HCT116 (cell line): ENCODE measurements around the gene MFSD1. TPM values are rescaled to one million over a fixed set of nuclear protein-coding genes. Genes with fewer than 3 reads are reported as not detected.

Source experiments
- ATAC-seq: fragments of 200-7000 bp; cut with Tn5 transposase; 2 replicates; pipeline ENCODE4 v1.9.1; 2020; ENCODE audit warnings: mild to moderate bottlenecking, moderate library complexity
- BruUV-seq: library from RNA; stranded (reverse); fragments of 400-500 nt; replicated peaks from 2 replicates; lab custom pipeline; 2021; lab: Mats Ljungman, UMichigan
- CTCF ChIA-PET: fragments of 300-600 bp; sonication (Branson Sonifier 250); formaldehyde crosslinking; loops from one replicate; lab custom pipeline; 2021; ENCODE audit warnings: antibody characterized with exemption; lab: Charles Lee
- POLR2A ChIA-PET: fragments of 300-600, 350-600 bp; sonication (Branson Sonifier 250); formaldehyde crosslinking; loops from one replicate; lab custom pipeline; 2021; ENCODE audit warnings: antibody characterized with exemption; lab: Charles Lee
- RAD21 ChIA-PET, 2 experiments: fragments of 300-600 bp; sonication (Branson Sonifier 250); formaldehyde crosslinking; loops; one replicate each; lab custom pipeline; 2023; ENCODE audit warnings: low total read pairs in 2 of 2; ENCODE audit not compliant: uncharacterized antibody in 2 of 2, unreplicated experiment in 2 of 2, low non-redundant PET in 1 of 2; lab: Charles Lee
- DNase-seq: peaks from one replicate; pipeline ENCODE4 v3.0.0-alpha.2; 2010; ENCODE audit warnings: low read depth, low spot score
- H2AFZ ChIP-seq: fragments of 200-600 bp; shearing (Covaris generic), sonication (generic); 2 replicates; pipeline ENCODE4 v1.6.1; 2017; ENCODE audit warnings: low read depth, mixed run types, mixed read lengths, antibody characterized with exemption, low read length; ENCODE audit not compliant: poor library complexity, severe bottlenecking
- H3K27ac ChIP-seq: 2 replicates; pipeline ENCODE4 v1.5.1; 2012; ENCODE audit warnings: low read depth, low read length
- H3K27me3 ChIP-seq: fragments of 200-600 bp; sonication (generic); 2 replicates; pipeline ENCODE4 v1.6.1; 2016; ENCODE audit warnings: mixed run types, low read length, mixed read lengths; ENCODE audit not compliant: insufficient read depth
- H3K36me3 ChIP-seq, 2 experiments: fragments of 200-500 bp in 1 of 2; fragments of 200-600 bp in 1 of 2; sonication (Bioruptor generic) in 1 of 2; sonication (generic) in 1 of 2; 2 replicates each; pipeline versions ENCODE4 v1.5.1 to v1.6.1; 2014 to 2016; ENCODE audit warnings: low read length in 2 of 2, inconsistent platforms in 1 of 2, mixed read lengths in 1 of 2, mixed run types in 1 of 2; ENCODE audit not compliant: insufficient read depth in 2 of 2, control insufficient read depth in 1 of 2
- H3K4me1 ChIP-seq, 2 experiments: fragments of 200-600 bp in 1 of 2; sonication (generic) in 1 of 2; 2 replicates each; pipeline versions ENCODE4 v1.5.1 to v1.6.1; 2012 to 2017; ENCODE audit warnings: low read length in 2 of 2, inconsistent platforms in 1 of 2, mild to moderate bottlenecking in 1 of 2, mixed read lengths in 1 of 2, mixed run types in 1 of 2, moderate library complexity in 1 of 2; ENCODE audit not compliant: insufficient read depth in 2 of 2, control insufficient read depth in 1 of 2
- H3K4me2 ChIP-seq: fragments of 200-600 bp; sonication (generic); 2 replicates; pipeline ENCODE4 v1.6.1; 2017; ENCODE audit warnings: mixed run types, low read length, mixed read lengths
- H3K4me3 ChIP-seq, 2 experiments: fragments of 200-600 bp in 1 of 2; sonication (generic) in 1 of 2; replicated peaks in 1 of 2; 2 replicates each; pipeline ENCODE4 v1.5.1; 2011 to 2016; ENCODE audit warnings: low read length in 2 of 2, control low read depth in 1 of 2, low read depth in 1 of 2, mild to moderate bottlenecking in 1 of 2, mixed read lengths in 1 of 2, mixed run types in 1 of 2
- H3K79me2 ChIP-seq: fragments of 200-600 bp; sonication (generic); 2 replicates; pipeline ENCODE4 v1.6.1; 2017; ENCODE audit warnings: mild to moderate bottlenecking, mixed run types, low read length, moderate library complexity, mixed read lengths; ENCODE audit not compliant: insufficient read depth
- H3K9ac ChIP-seq: fragments of 200-600 bp; sonication (generic); 2 replicates; pipeline ENCODE4 v1.6.1; 2016; ENCODE audit warnings: low read length, mixed read lengths
- H3K9me2 ChIP-seq: fragments of 200-600 bp; sonication (generic), shearing (Covaris generic); 2 replicates; pipeline ENCODE4 v1.6.1; 2017; ENCODE audit warnings: mixed run types, mild to moderate bottlenecking, moderate library complexity; ENCODE audit not compliant: insufficient read depth
- H3K9me3 ChIP-seq, 2 experiments: fragments of 200-500 bp in 1 of 2; fragments of 200-600 bp in 1 of 2; sonication (Bioruptor generic) in 1 of 2; sonication (generic) in 1 of 2; 2 replicates each; pipeline ENCODE4 v1.6.1; 2014 to 2017; ENCODE audit warnings: low read length in 2 of 2, mixed read lengths in 2 of 2, inconsistent platforms in 1 of 2, low read depth in 1 of 2, mild to moderate bottlenecking in 1 of 2, mixed run types in 1 of 2, moderate library complexity in 1 of 2; ENCODE audit not compliant: control insufficient read depth in 1 of 2, insufficient read depth in 1 of 2
- H4K20me1 ChIP-seq: fragments of 200-600 bp; sonication (generic), shearing (Covaris generic); 2 replicates; pipeline ENCODE4 v1.6.1; 2017; ENCODE audit warnings: mixed run types, mild to moderate bottlenecking, moderate library complexity; ENCODE audit not compliant: insufficient read depth
- ATF3 ChIP-seq: IDR thresholded peaks from 2 replicates; pipeline ENCODE4 v1.6.1; 2012
- CBX3 ChIP-seq: IDR thresholded peaks from 2 replicates; pipeline ENCODE4 v1.6.1; 2012; ENCODE audit warnings: low read depth
- CEBPB ChIP-seq: IDR thresholded peaks from 2 replicates; pipeline ENCODE4 v1.6.1; 2012; ENCODE audit warnings: low read depth
- EGR1 ChIP-seq: IDR thresholded peaks from 2 replicates; pipeline ENCODE4 v1.6.1; 2012; ENCODE audit warnings: low read depth
- EZH2phosphoT487 ChIP-seq: fragments of 200-600 bp; IDR thresholded peaks from 2 replicates; pipeline ENCODE4 v1.6.1; 2018; ENCODE audit warnings: antibody characterized with exemption, borderline replicate concordance
- FOSL1 ChIP-seq: IDR thresholded peaks from 2 replicates; pipeline ENCODE4 v1.6.1; 2012; ENCODE audit warnings: low read depth
- MAX ChIP-seq: IDR thresholded peaks from 2 replicates; pipeline ENCODE4 v1.6.1; 2012
- POLR2A ChIP-seq: IDR thresholded peaks from 2 replicates; pipeline ENCODE4 v1.7.0; 2011; ENCODE audit warnings: borderline replicate concordance; ENCODE audit not compliant: insufficient read depth, insufficient read length; ENCODE audit errors: extremely low read depth
- POLR2AphosphoS5 ChIP-seq: IDR thresholded peaks from 2 replicates; pipeline ENCODE4 v1.6.1; 2011; ENCODE audit warnings: mild to moderate bottlenecking, low read depth, low read length, moderate library complexity
- REST ChIP-seq: IDR thresholded peaks from 2 replicates; pipeline ENCODE4 v1.6.1; 2012; ENCODE audit warnings: low read depth
- SIN3A ChIP-seq: IDR thresholded peaks from 2 replicates; pipeline ENCODE4 v1.6.1; 2012; ENCODE audit warnings: low read depth
- SP1 ChIP-seq: IDR thresholded peaks from 2 replicates; pipeline ENCODE4 v1.6.1; 2012; ENCODE audit warnings: low read depth
- SRF ChIP-seq: IDR thresholded peaks from 2 replicates; pipeline ENCODE4 v1.6.1; 2012; ENCODE audit warnings: low read depth
- intact Hi-C: fragments of 100-400 bp; cut with micrococcal nuclease; formaldehyde crosslinking; loops from 2 replicates; pipeline ENCODE4 v1.10.0; 2022
- total RNA-seq: library from RNA; stranded (reverse); gene quantifications from one replicate; pipeline ENCODE4 v1.2.1, GENCODE V29; 2021; ENCODE audit not compliant: unreplicated experiment

MFSD1 gene
- total RNA-seq, 1 experiment from 2014 or later, result 12.8 TPM

DNA sequence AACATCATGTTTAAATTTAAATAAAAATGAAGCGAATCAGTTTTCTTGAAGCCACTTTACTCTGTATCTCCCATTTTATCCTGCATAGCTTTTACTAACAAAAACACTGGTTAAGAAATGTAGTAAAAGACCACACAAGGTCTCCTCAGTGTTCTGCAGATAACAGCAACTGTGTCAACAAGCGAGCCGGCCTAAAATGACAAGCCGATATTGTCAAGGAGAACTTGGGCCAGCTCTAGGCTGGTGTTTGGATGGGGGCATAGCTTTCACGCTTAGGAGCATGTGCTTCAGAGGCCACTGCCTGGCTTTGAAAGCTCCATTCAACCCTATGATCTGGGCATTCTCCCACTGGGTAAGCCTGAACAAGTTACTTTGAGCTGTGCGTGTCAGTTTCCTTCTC, 38.1 kb downstream of the MFSD1 start:
- no peak for DNase-seq
- TF ChIP-seq ATF3 (no peak), REST (no peak), EZH2phosphoT487 (no peak), MAX (no peak), CBX3 (no peak)
- TF ChIP-seq, all 23 proteins: peak for 0
- intact Hi-C loops, result loop anchor here (10.0 kb wide), 2 partner anchors 745 to 1165 kb away; no protein-coding TSS in a partner anchor
- Histone ChIP-seq H3K9ac (no peak overlapping the region), H3K4me2 (no peak overlapping the region), H3K9me2 (no peaks in the 10 kb centered on the region), H3K27ac (no peak overlapping the region), H3K27me3 (no peaks in the 10 kb centered on the region), H3K4me3 (no peak overlapping the region), H2AFZ (no peak overlapping the region), H3K4me1 (no peaks in the 10 kb centered on the region), H4K20me1 (no peaks in the 10 kb centered on the region), H3K36me3 (no peaks in the 10 kb centered on the region), H3K9me3 (no peaks in the 10 kb centered on the region), H3K79me2 (no peaks in the 10 kb centered on the region)
- ChIA-PET POLR2A (no interaction called here), RAD21 (interaction anchor here in 1 of 2 experiments (0.6 kb wide), 1 partner anchor 289 kb away, joined by 3 read pairs; no protein-coding TSS in a partner anchor), CTCF (no interaction called here)
- BruUV-seq, result no TSS peak
- no peak for ATAC-seq

GRCh38 chr3:158841387-158841786, 39.5 kb downstream of the MFSD1 start:
- ATAC-seq (no peak), DNase-seq (no peak)
- ChIA-PET POLR2A (no interaction called here), RAD21 (no interaction called here), CTCF (no interaction called here)
- Histone ChIP-seq H2AFZ (no peak overlapping the region), H3K4me3 (no peak overlapping the region), H3K9ac (no peak overlapping the region), H3K27ac (no peak overlapping the region), H3K9me3 (no peaks in the 10 kb centered on the region), H3K4me2 (no peak overlapping the region), H3K4me1 (no peaks in the 10 kb centered on the region), H4K20me1 (no peaks in the 10 kb centered on the region), H3K79me2 (no peaks in the 10 kb centered on the region), H3K27me3 (no peaks in the 10 kb centered on the region), H3K9me2 (no peaks in the 10 kb centered on the region), H3K36me3 (no peaks in the 10 kb centered on the region)
- no TSS peak for BruUV-seq
- intact Hi-C loops, result loop anchor here (10.0 kb wide), 2 partner anchors 743 to 1163 kb away; no protein-coding TSS in a partner anchor
- TF ChIP-seq POLR2AphosphoS5, result no peak
- TF ChIP-seq CEBPB, result no peak
- no peak for TF ChIP-seq REST
- TF ChIP-seq SIN3A, result no peak
- TF ChIP-seq FOSL1, result no peak
- no peak for TF ChIP-seq SRF
- no peak for TF ChIP-seq SP1
- no peak for TF ChIP-seq EGR1
- no peak for TF ChIP-seq MAX
- TF ChIP-seq POLR2A, result no peak
